K562 (cell line): ENCODE measurements around the gene DNASE1L2. TPM values are rescaled to one million over a fixed set of nuclear protein-coding genes. Genes with fewer than 3 reads are reported as not detected.

Experiments used
- CAMTA2 ChIP-seq: fragments of 250-450 bp; sonication (Bioruptor Pico); conservative IDR thresholded peaks from 2 replicates; pipeline ENCODE4 v1.5.1; 2022
- EGR1 ChIP-seq: fragments of 450-650 bp; conservative IDR thresholded peaks from 2 replicates; pipeline ENCODE4 v1.6.1; 2017; ENCODE audit warnings: mild to moderate bottlenecking
- HMGN3 ChIP-seq: IDR thresholded peaks from 2 replicates; pipeline ENCODE4 v1.6.1; 2011; ENCODE audit warnings: borderline replicate concordance, low read depth, mild to moderate bottlenecking, mixed read lengths, low read length; ENCODE audit not compliant: insufficient read length; ENCODE audit errors: extremely low read depth
- POLR2A ChIP-seq: fragments of 450-650 bp; conservative IDR thresholded peaks from 2 replicates; pipeline ENCODE4 v1.6.1; 2016
- SRSF9 ChIP-seq: fragments of 200-400 bp; formaldehyde crosslinking; IDR thresholded peaks from 2 replicates; pipeline ENCODE4 v1.6.1; 2017; ENCODE audit warnings: low read depth, low read length, borderline replicate concordance
- ZBTB7A ChIP-seq: IDR thresholded peaks from 2 replicates; pipeline ENCODE4 v1.6.1; 2011; ENCODE audit warnings: low read depth, mild to moderate bottlenecking, low read length, moderate library complexity, borderline replicate concordance; ENCODE audit not compliant: control insufficient read depth
- ZFX ChIP-seq: sonication (generic); formaldehyde crosslinking; IDR thresholded peaks from 2 replicates; pipeline ENCODE4 v1.8.0; 2022; ENCODE audit warnings: mild to moderate bottlenecking, missing genetic modification reagents, moderate library complexity
- ZKSCAN1 ChIP-seq: fragments of 150-350 bp; IDR thresholded peaks from 2 replicates; pipeline ENCODE4 v1.6.1; 2016; ENCODE audit warnings: low read depth, low read length
- polyA plus RNA-seq, 8 experiments: library from polyadenylated mRNA; depleted of rRNA in 4 of 8; stranded (reverse) in 5 of 8; unstranded in 3 of 8; fragments of >200 nt; fragmentation: Nextera tagmentation in 2 of 8; fragmentation: Illumina TruSeq in 1 of 8; extraction: Ambion mirVana in 2 of 8; extraction: Trizol in 1 of 8; gene quantifications; 2 replicates each; pipeline versions ENCODE4 v1.2.1 to v1.2.3, GENCODE V29; 2011 to 2014; ENCODE audit warnings: inconsistent platforms in 1 of 8, missing spikeins in 1 of 8
- total RNA-seq, 7 experiments: library from RNA; depleted of rRNA in 6 of 7; stranded (reverse); fragments of >200 nt in 6 of 7; fragmentation: Illumina TruSeq in 2 of 7; extraction: Trizol in 2 of 7; gene quantifications; 2 replicates each; pipeline versions ENCODE4 v1.2.1 to v1.2.3, GENCODE V29; 2011 to 2021; ENCODE audit warnings: low replicate concordance in 1 of 7
- TF ChIP-seq, protein P1 (sequence below): fragments of 450-650 bp; IDR thresholded peaks from 2 replicates; pipeline ENCODE4 v1.6.1; 2016; ENCODE audit warnings: low read depth
- TF ChIP-seq, protein P2 (sequence below), 2 experiments: fragments of 450-650 bp in 1 of 2; IDR thresholded peaks; 2 replicates each; pipeline ENCODE4 v1.6.1; 2011 to 2017; ENCODE audit warnings: low read depth in 2 of 2, antibody characterized with exemption in 1 of 2, borderline replicate concordance in 1 of 2, low read length in 1 of 2, mild to moderate bottlenecking in 1 of 2, mixed read lengths in 1 of 2; ENCODE audit not compliant: control insufficient read depth in 1 of 2
- TF ChIP-seq, protein P3 (sequence below): sonication (generic); formaldehyde crosslinking; IDR thresholded peaks from 2 replicates; pipeline ENCODE4 v1.8.0; 2022; ENCODE audit warnings: missing genetic modification reagents, mild to moderate bottlenecking, borderline replicate concordance

Gene DNASE1L2
- total and polyA plus RNA-seq, 9 of the 15 experiments (the other 6 are each of a cell fraction or from before 2014, with no cell fraction given) = 0.08 to 2.7 (median 1.7) TPM; not detected in 1

DNA sequence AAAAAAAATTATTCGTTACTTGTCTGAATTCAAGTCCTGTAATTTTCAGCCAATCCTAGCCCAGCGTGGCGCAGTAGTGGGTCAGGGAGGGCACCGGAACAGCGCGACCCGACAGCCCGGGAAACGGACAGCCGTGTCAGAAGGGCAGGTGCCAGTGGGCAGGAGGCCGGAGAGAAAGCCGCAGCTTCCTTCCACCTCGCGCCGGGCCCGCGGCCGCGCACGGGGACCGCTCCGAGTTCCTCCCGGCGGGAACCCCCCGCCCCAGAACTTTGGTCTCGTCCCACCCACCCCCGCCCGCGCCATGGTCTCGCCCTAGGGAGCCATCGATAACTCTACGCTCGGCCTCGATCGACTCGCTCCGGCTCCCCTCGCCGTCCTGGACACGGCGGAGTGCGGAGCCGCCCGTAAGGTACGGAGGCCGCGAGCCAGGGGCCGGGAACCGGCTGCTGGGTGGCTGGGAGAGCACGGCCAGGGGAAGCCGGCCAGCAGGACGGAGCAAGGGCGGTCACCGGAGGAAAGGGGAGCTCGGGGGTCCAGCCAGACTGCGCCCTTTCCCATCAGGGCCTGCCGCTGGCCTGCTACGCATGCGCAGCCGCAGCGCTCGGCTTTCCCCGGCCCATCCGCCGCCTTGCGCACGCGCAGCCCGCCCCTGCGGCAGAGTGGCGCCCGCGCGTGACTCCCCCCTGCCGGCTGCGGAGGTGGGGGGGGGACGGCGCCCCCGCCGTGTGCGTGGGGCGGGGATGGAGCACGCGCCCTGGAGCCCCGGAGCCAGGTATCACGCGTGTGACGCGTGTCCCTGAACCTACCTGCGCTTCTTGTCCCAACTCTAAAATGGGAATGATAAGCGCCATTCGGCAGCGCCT, 30.9 kb upstream of the DNASE1L2 start, which contains the start of gene MLST8 (continued):
- TF ChIP-seq, protein P1, sequence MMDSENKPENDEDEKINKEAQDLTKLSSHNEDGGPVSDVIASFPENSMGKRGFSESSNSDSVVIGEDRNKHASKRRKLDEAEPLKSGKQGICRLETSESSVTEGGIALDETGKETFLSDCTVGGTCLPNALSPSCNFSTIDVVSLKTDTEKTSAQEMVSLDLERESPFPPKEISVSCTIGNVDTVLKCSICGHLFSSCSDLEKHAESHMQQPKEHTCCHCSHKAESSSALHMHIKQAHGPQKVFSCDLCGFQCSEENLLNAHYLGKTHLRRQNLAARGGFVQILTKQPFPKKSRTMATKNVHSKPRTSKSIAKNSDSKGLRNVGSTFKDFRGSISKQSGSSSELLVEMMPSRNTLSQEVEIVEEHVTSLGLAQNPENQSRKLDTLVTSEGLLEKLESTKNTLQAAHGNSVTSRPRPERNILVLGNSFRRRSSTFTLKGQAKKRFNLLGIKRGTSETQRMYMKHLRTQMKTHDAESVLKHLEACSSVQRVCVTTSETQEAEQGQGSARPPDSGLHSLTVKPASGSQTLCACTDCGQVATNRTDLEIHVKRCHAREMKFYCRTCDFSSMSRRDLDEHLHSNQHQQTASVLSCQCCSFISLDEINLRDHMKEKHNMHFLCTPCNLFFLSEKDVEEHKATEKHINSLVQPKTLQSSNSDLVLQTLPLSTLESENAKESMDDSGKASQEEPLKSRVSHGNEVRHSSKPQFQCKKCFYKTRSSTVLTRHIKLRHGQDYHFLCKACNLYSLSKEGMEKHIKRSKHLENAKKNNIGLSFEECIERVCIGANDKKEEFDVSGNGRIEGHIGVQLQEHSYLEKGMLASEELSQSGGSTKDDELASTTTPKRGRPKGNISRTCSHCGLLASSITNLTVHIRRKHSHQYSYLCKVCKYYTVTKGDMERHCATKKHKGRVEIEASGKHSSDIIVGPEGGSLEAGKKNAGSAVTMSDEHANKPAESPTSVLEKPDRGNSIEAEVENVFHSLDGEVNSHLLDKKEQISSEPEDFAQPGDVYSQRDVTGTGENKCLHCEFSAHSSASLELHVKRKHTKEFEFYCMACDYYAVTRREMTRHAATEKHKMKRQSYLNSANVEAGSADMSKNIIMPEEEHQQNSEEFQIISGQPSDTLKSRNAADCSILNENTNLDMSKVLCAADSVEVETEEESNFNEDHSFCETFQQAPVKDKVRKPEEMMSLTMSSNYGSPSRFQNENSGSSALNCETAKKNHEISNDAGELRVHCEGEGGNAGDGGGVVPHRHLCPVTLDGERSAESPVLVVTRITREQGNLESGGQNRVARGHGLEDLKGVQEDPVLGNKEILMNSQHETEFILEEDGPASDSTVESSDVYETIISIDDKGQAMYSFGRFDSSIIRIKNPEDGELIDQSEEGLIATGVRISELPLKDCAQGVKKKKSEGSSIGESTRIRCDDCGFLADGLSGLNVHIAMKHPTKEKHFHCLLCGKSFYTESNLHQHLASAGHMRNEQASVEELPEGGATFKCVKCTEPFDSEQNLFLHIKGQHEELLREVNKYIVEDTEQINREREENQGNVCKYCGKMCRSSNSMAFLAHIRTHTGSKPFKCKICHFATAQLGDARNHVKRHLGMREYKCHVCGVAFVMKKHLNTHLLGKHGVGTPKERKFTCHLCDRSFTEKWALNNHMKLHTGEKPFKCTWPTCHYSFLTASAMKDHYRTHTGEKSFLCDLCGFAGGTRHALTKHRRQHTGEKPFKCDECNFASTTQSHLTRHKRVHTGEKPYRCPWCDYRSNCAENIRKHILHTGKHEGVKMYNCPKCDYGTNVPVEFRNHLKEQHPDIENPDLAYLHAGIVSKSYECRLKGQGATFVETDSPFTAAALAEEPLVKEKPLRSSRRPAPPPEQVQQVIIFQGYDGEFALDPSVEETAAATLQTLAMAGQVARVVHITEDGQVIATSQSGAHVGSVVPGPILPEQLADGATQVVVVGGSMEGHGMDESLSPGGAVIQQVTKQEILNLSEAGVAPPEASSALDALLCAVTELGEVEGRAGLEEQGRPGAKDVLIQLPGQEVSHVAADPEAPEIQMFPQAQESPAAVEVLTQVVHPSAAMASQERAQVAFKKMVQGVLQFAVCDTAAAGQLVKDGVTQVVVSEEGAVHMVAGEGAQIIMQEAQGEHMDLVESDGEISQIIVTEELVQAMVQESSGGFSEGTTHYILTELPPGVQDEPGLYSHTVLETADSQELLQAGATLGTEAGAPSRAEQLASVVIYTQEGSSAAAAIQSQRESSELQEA = peak; percentile 85
- peak; percentile 93 for TF ChIP-seq EGR1
- TF ChIP-seq HMGN3 = peak; percentile 78
- TF ChIP-seq, protein P2, sequence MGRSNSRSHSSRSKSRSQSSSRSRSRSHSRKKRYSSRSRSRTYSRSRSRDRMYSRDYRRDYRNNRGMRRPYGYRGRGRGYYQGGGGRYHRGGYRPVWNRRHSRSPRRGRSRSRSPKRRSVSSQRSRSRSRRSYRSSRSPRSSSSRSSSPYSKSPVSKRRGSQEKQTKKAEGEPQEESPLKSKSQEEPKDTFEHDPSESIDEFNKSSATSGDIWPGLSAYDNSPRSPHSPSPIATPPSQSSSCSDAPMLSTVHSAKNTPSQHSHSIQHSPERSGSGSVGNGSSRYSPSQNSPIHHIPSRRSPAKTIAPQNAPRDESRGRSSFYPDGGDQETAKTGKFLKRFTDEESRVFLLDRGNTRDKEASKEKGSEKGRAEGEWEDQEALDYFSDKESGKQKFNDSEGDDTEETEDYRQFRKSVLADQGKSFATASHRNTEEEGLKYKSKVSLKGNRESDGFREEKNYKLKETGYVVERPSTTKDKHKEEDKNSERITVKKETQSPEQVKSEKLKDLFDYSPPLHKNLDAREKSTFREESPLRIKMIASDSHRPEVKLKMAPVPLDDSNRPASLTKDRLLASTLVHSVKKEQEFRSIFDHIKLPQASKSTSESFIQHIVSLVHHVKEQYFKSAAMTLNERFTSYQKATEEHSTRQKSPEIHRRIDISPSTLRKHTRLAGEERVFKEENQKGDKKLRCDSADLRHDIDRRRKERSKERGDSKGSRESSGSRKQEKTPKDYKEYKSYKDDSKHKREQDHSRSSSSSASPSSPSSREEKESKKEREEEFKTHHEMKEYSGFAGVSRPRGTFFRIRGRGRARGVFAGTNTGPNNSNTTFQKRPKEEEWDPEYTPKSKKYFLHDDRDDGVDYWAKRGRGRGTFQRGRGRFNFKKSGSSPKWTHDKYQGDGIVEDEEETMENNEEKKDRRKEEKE (IDR thresholded peaks at IDR 0.05; ENCODE audit: borderline replicate concordance in 1 of 2, control insufficient read depth in 1 of 2, low read depth in 2 of 2, low read length in 1 of 2) = peak in 1 of 2 experiments; percentile 87; a peak in 2 of 4 replicates
- peak; percentile 86; the same call in 1 of the 2 replicates for TF ChIP-seq ZBTB7A
- TF ChIP-seq, protein P3, sequence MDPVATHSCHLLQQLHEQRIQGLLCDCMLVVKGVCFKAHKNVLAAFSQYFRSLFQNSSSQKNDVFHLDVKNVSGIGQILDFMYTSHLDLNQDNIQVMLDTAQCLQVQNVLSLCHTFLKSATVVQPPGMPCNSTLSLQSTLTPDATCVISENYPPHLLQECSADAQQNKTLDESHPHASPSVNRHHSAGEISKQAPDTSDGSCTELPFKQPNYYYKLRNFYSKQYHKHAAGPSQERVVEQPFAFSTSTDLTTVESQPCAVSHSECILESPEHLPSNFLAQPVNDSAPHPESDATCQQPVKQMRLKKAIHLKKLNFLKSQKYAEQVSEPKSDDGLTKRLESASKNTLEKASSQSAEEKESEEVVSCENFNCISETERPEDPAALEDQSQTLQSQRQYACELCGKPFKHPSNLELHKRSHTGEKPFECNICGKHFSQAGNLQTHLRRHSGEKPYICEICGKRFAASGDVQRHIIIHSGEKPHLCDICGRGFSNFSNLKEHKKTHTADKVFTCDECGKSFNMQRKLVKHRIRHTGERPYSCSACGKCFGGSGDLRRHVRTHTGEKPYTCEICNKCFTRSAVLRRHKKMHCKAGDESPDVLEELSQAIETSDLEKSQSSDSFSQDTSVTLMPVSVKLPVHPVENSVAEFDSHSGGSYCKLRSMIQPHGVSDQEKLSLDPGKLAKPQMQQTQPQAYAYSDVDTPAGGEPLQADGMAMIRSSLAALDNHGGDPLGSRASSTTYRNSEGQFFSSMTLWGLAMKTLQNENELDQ (CRISPR knock-in tag) = peak; percentile 75; the same call in 1 of the 2 replicates
- TF ChIP-seq ZKSCAN1 = peak; percentile 13; the same call in 1 of the 2 replicates
- no peak for TF ChIP-seq SRSF9
- TF ChIP-seq CAMTA2 (CRISPR knock-in tag) = peak; percentile 81; the same call in 1 of the 2 replicates
- TF ChIP-seq POLR2A = peak; percentile 93
- peak; percentile 98 for TF ChIP-seq ZFX (CRISPR knock-in tag)
